DMS53 treated with DMSO at 0.1 percent for 48 hours (cell line): ENCODE data around the gene KEL.

Source experiments
- DNase-seq: peaks from one replicate; lab custom pipeline; 2025; ENCODE audit not compliant: unreplicated experiment; lab: John Stamatoyannopoulos, UW

KEL gene

GRCh38 chr7:142932386-142933091, 29.6 kb downstream of the KEL start:
- no peak for DNase-seq

DNA sequence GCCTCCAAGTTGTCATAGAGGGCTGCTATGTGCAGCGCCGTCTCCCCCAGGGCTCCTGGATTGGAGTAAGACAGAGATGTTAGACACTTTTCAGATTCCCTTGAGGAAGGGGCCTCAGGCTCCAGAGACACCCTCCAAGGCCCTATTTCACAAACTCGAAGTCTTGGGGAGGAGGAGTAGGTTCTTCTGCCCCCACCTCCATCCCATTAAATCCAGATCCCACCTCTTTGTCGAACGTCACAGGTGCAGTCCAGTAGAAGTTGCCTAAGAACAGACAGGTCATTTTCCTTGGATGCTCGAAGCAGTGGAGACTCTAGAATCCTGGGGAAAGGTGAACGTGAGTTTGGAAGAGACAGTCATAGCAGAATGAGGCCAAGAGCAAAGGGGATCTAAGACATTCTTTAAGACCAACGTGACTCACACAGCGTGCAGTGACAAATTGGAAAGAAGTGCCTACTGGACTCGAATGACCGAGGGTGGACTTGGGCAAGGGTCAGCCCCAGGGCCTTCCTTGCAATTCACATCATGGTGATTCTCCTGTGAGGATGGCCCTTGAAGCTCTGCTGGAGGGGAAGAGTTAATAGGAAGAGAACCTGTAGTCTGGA, 31.9 kb downstream of the KEL start:
- no peak for DNase-seq

GRCh38 chr7:142927949-142928348, 34.2 kb downstream of the KEL start:
- DNase-seq = no peak

- no peak for DNase-seq
Measured at GRCh38 chr7:142927085-142927745, 34.9 kb downstream of the KEL start.

- no peak for DNase-seq
Measured at GRCh38 chr7:142925413-142925812, 36.8 kb downstream of the KEL start.

DNA sequence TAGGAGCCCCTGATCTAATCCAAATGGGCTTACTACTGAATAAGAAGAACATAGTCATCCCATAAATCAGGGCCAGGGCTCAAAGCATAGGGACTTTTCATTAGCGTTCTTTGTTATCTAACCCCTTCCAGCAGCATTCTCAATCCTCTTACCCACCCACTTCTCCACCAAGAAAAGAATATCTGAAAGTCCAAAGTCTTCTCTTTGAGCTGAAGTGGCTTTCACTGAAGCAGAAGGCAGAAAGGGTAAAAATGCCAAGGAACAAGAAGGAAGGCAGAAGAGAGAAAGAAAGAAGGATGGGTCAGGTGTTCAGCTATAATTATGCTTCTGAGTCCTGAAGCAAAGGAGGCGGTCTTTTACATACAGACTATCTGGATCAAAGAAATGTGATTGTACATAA, 38.8 kb downstream of the KEL start:
- no peak for DNase-seq

DNA sequence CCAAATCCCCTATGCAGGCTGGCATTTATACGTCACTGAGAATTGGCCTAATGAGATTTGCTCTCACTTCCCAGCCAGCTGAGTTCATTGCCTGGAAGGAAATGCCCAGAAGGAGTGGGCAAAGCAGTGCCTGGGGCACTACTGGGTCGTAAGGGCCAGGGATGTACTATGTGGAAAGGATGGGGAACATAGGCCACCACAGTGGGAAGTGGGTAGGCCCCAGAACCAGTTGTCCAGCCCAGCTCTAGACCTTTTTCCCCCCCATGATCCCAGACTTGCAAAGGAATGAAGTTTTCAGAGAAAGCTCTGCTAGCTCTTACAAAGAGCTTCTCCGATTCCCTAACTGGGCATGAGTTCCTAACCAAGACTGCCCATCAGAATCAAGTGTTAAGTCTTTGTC, 42.5 kb downstream of the KEL start:
- DNase-seq = no peak

DNA sequence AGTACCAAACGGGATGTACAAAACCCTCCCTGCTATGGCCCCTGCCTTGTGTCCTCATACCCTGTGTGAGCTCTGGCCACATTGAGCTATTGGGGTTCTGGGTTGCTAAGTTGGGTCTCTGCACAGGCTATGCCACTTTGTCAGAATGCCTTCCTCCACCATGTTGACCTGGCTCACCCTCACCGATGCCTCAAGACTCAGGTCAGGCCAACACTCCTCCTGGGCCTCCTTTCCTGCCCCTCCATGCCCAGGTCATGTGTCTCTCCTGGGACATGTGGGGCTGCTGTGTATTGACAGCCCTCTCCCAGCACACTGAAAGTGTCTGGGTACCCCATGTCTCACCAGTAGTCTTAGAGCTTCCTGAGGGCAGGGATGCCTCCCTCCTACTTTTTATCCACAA, 43.3 kb downstream of the KEL start:
- DNase-seq = no peak

DNA sequence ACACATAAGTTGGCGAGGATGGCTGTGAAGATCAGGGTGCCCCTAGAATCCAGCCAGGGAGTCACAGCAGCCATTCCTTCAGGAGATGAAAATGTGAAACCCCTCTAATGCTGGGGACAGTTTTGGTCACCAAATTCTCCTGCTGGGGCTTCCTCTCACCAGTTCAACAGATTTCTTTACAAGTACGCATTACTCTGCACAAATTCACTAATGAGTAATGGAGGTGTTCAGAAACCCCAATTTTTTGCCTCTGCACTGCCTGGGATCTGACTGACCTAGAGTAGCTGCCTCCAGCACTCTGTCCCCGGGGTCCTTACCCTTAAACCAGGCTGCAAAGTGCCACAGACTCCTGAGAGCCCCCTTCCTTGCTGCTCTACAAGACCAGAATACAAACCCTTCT, 44.7 kb downstream of the KEL start:
- DNase-seq = no peak

DNA sequence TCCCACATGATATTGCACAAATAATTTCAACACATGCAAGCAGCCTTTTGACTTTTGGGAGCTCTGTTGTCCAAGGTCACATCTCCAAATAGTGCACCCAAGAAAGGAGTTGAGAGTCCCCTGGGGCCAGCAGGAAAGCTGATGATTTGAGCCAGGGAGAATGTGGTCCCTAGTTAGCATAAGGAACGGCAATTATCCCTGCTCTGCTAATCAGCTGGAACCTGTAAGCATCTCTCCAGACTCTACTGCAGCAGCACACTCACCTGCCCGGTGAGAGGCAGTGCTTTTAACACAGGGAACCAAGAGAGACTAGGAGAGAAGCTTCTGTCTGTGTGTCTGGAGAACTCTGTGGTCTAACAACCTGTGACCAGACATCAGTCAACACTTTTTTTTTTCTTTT, 45.7 kb downstream of the KEL start:
- DNase-seq = no peak

DNA sequence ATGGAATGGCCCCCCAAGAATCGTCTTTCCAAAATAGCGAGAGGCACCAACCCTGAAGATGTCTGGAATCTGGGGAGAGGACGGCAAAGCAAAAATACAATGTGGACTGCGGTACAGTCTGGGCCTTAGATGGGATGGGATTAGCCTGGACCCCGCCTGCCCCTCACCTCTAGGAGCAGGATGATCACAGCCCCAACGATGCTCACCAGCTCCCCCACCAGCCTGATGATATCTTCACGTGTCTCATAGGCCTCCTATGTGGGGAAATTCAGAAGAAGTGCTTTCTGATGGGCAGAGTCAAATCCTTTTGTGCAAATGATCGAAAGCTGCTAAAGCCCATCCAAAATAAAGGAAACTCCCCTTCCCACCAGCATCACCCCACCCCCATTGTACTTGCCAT, 46.8 kb downstream of the KEL start:
- no peak for DNase-seq

DNA sequence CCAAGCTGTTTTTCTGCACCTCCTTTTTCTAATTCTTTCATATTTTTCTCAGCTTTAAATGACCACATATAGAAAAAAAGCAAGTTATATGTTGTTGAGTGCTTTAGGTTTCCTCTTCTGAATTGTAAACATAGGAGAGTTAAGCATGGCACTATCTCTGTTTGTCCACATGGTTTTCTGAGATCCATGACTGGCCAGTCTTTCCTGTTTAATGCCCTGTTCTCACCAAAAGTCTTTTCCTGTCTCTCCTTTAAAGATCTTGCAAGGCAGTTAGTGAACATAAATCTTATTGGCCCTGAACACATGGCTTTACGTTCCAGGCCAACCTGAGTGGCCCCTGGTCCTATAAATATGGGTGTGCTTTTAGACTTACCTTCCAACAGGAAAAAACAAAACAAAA, 48.0 kb downstream of the KEL start:
- no peak for DNase-seq

DNA sequence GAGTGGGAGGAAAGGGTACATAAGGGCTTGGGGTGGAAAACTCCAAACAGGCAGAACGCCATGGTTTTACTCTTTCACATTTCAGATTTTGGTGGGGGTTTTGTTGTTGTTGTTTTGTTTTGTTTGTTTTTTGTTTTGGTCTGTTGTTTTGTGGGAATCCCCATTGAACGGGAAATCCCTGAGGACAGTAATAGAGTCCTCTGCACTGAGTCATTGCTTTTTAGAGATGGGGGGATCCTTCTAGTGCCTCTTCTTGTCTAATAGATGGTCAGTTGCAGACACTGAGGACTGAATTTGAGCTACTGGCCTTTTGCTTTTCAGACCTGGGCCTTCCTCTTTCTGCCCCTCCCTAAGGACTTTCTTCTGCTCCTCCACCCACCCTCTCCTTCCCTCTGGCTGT, 48.6 kb downstream of the KEL start:
- DNase-seq = no peak

DNA sequence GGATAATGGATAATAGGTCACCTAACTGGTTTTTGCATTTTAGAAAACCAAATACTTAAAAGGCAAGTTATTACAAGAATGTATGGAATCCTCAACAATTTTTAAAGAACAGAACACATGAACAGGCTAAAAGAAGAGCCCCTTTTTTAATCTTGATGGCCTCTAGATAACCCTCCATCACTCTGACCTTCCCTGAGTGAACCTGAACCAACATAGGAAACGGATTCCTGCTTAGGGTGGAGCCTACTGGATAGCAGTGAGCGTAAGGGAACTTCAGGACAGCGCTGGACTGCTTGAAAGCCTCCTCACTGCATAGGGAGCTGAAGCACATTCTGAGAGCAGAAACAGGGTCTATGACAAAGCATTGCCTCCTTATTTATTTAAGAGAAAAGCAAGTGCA, 49.1 kb downstream of the KEL start:
- no peak for DNase-seq

DNA sequence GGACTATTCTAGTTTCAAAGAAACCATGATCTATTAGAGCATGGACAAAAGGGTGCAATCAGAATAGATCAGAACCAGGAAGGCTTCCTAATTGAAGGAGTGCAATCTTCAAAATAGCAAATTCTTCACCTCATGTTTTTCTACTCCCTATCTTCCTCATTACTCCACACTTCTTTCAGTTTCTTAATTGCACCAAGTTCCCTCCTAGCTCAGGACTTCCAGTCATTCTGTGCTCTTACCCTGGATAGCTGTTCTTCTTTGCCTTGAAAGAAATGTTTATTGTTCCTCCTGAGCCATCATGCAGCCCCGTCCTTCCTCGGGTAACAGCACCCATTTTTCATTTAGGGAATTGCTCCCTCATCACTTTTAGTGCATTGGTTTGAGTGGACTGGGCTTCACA, 51.7 kb downstream of the KEL start:
- DNase-seq = no peak

GRCh38 chr7:142910031-142910433, 52.1 kb downstream of the KEL start:
- no peak for DNase-seq

GRCh38 chr7:142908921-142909890, 53.0 kb downstream of the KEL start:
- DNase-seq = no peak

- no peak for DNase-seq
Measured at GRCh38 chr7:142908290-142908689, 53.9 kb downstream of the KEL start.

DNA sequence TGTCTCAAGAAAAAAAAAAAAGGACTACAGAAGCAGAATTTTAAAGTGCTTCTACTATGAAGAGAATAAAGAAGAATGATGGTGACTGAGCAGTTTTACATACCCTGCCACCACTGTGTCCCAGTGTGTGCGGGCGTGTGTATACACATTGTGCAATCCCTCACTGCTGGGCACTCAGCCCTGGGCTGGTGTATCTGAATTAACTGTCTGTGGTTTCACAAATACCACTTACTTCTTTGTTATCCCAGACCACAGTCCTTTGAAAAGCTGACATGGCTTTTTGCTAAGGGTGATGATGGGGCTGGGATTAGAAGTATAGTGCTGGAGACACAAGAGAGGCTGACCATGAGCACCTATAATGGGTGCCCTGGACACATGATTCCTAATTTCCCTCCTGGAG, 55.5 kb downstream of the KEL start:
- DNase-seq = no peak

DNA sequence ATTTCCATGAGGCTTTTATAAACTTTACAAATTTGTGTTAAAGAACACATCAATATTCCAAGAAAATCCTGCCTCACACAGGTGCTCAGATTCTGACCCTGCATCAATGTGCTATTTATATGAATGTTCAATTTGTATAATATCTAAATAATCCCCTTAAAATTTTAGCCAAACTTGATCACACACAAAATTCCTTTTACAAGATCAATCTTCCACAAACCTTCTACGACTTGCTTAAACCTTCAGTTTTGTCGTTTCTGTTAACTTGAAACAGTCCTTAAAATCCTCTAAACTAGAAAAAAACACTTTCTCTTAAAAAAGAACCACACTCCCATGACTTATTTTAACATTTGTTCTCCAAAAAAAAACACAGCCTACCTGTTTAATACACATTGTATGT, 56.4 kb downstream of the KEL start:
- no peak for DNase-seq

DNA sequence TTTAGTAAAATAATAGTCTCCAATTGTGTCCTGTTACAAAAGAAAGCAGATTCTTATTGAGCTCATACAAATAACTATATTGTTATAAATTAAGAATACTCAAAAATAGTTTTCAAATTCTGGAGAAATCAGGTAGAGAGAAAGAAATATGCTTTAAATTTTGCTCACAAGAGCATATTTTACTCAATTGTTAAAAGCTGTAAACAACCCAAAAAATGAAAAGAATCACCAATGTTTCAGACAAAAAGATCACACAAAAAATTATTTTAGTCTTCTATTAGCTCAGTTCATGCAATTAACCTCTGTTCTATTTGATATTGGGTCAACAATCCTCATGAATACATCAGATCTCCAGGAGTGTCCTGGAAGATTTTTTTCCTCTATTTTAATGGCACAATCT, 58.0 kb downstream of the KEL start:
- DNase-seq = no peak
